HepG2 (cell line): Measurements from ENCODE around the gene CCDC106. TPM values are rescaled to one million over a fixed set of nuclear protein-coding genes. Genes with fewer than 3 reads are reported as not detected.

Experiments used
- ATAC-seq: fragments of 200-7000 bp; cut with Tn5 transposase; 3 replicates; pipeline ENCODE4 v1.9.1; 2020; ENCODE audit warnings: mild to moderate bottlenecking, moderate library complexity
- BruUV-seq: library from RNA; stranded (reverse); fragments of 400-500 nt; replicated peaks from 2 replicates; lab custom pipeline; 2021; lab: Mats Ljungman, UMichigan
- CTCF ChIA-PET: fragments of 300-600 bp; formaldehyde crosslinking; extraction: SDS; loops from one replicate; lab custom pipeline; 2021; ENCODE audit warnings: low total read pairs, inconsistent platforms, low intra/inter-chr PET ratio; lab: Yijun Ruan, JAX
- POLR2A ChIA-PET: fragments of 350-600 bp; sonication (Branson Sonifier 250); formaldehyde crosslinking; loops from one replicate; lab custom pipeline; 2020; ENCODE audit warnings: antibody characterized with exemption, inconsistent platforms; lab: Yijun Ruan, JAX
- DNase-seq: peaks from one replicate; pipeline ENCODE4 v3.0.0-alpha.2; 2015; ENCODE audit warnings: low spot score
- FAIRE-seq: peaks from 3 replicates; lab custom pipeline; 2011; peaks lifted over from hg19 to GRCh38; lab: Jason Lieb, UNC
- H2AFZ ChIP-seq: one replicate; pipeline ENCODE4 v1.6.1; 2011; ENCODE audit warnings: low read length, inconsistent platforms
- H3K27ac ChIP-seq: fragments of 300-600 bp; 3 replicates; pipeline ENCODE4 v1.8.0; 2011; ENCODE audit warnings: mixed run types, mild to moderate bottlenecking, mixed read lengths, low read length, inconsistent platforms; ENCODE audit not compliant: insufficient read depth; ENCODE audit errors: extremely low read length
- H3K27me3 ChIP-seq, 2 experiments: fragments of 200-600 bp in 1 of 2; 2 replicates in 1 of 2; 3 replicates in 1 of 2; pipeline versions ENCODE4 v1.6.0 to v1.8.0; 2011; ENCODE audit warnings: low read length in 2 of 2, mild to moderate bottlenecking in 2 of 2, moderate library complexity in 2 of 2, inconsistent platforms in 1 of 2; ENCODE audit not compliant: insufficient read depth in 2 of 2, control insufficient read depth in 1 of 2
- H3K36me3 ChIP-seq, 2 experiments: fragments of 200-600 bp in 1 of 2; replicated peaks in 1 of 2; 2 replicates in 1 of 2; 3 replicates in 1 of 2; pipeline versions ENCODE4 v1.5.1 to v1.8.0; 2011; ENCODE audit warnings: low read length in 2 of 2, inconsistent platforms in 1 of 2; ENCODE audit not compliant: insufficient read depth in 2 of 2, control insufficient read depth in 1 of 2
- H3K4me1 ChIP-seq: 2 replicates; pipeline ENCODE4 v1.5.1; 2012; ENCODE audit warnings: low read length, inconsistent platforms; ENCODE audit not compliant: insufficient read depth
- H3K4me2 ChIP-seq: 2 replicates; pipeline ENCODE4 v1.6.0; 2011; ENCODE audit warnings: low read depth, low read length, inconsistent platforms
- H3K4me3 ChIP-seq, 3 experiments: fragments of 200-600 bp in 1 of 3; sonication (generic), shearing (Covaris generic) in 1 of 3; replicated peaks in 1 of 3; 2 replicates each; pipeline ENCODE4 v1.5.1; 2011 to 2016; ENCODE audit warnings: low read length in 3 of 3, inconsistent platforms in 2 of 3, low read depth in 2 of 3, mild to moderate bottlenecking in 2 of 3, control low read depth in 1 of 3, mixed read lengths in 1 of 3; ENCODE audit not compliant: insufficient read depth in 1 of 3
- H3K79me2 ChIP-seq: one replicate; pipeline ENCODE4 v1.6.1; 2011; ENCODE audit warnings: low read length, inconsistent platforms; ENCODE audit not compliant: insufficient read depth
- H3K9ac ChIP-seq: 2 replicates; pipeline ENCODE4 v1.6.0; 2011; ENCODE audit warnings: mild to moderate bottlenecking, low read depth, low read length, inconsistent platforms; ENCODE audit not compliant: insufficient read depth
- H3K9me3 ChIP-seq: 2 replicates; pipeline ENCODE4 v1.5.1; 2012; ENCODE audit warnings: mild to moderate bottlenecking, low read length
- H4K20me1 ChIP-seq: 2 replicates; pipeline ENCODE4 v1.6.0; 2011; ENCODE audit warnings: inconsistent platforms, mild to moderate bottlenecking, low read length, moderate library complexity; ENCODE audit not compliant: insufficient read depth
- AGO1 ChIP-seq: fragments of 200-400 bp; formaldehyde crosslinking; IDR thresholded peaks from 2 replicates; pipeline ENCODE4 v1.6.1; 2017; ENCODE audit warnings: mild to moderate bottlenecking, low read depth, low read length, moderate library complexity; ENCODE audit not compliant: poor library complexity, severe bottlenecking
- AKAP8 ChIP-seq: sonication (generic); formaldehyde crosslinking; IDR thresholded peaks from 2 replicates; pipeline ENCODE4 v1.5.1; 2020; ENCODE audit warnings: mild to moderate bottlenecking, missing genetic modification reagents
- ASH2L ChIP-seq: fragments of 300-600, 200-600 bp; sonication (generic); IDR thresholded peaks from 2 replicates; pipeline ENCODE4 v1.7.0; 2017; ENCODE audit warnings: low read depth, mild to moderate bottlenecking, moderate library complexity, mixed read lengths, low read length; ENCODE audit not compliant: insufficient read length
- BORCS8-MEF2B ChIP-seq: sonication (generic); formaldehyde crosslinking; IDR thresholded peaks from 2 replicates; pipeline ENCODE4 v1.8.0; 2022; ENCODE audit warnings: mild to moderate bottlenecking, missing genetic modification reagents
- GABPA ChIP-seq, 2 experiments: IDR thresholded peaks; 2 replicates each; pipeline ENCODE4 v1.6.1; 2011 to 2016; ENCODE audit warnings: low read depth in 2 of 2, low read length in 1 of 2, missing biosample characterization in 1 of 2, missing genetic modification characterization in 1 of 2
- HMG20A ChIP-seq: IDR thresholded peaks from 2 replicates; pipeline ENCODE4 v1.6.1; 2016; ENCODE audit warnings: borderline replicate concordance
- HNRNPK ChIP-seq: fragments of 200-400 bp; formaldehyde crosslinking; IDR thresholded peaks from 2 replicates; pipeline ENCODE4 v1.6.1; 2018; ENCODE audit warnings: low read length, low read depth, moderate library complexity, mild to moderate bottlenecking; ENCODE audit not compliant: poor library complexity, severe bottlenecking
- LCORL ChIP-seq, 2 experiments: fragments of 450-650 bp in 1 of 2; sonication (generic) in 1 of 2; formaldehyde crosslinking in 1 of 2; IDR thresholded peaks; 2 replicates each; pipeline versions ENCODE4 v1.5.0 to v1.6.1; 2017 to 2020; ENCODE audit warnings: antibody characterized with exemption in 1 of 2, missing genetic modification reagents in 1 of 2
- MAZ ChIP-seq, 2 experiments: sonication (generic) in 1 of 2; formaldehyde crosslinking in 1 of 2; IDR thresholded peaks; 2 replicates each; pipeline versions ENCODE4 v1.5.0 to v1.6.1; 2012 to 2020; ENCODE audit warnings: low read depth in 2 of 2, mild to moderate bottlenecking in 2 of 2, borderline replicate concordance in 1 of 2, improper control_type of control experiment in 1 of 2, low read length in 1 of 2, missing genetic modification reagents in 1 of 2, moderate library complexity in 1 of 2
- NFKBIZ ChIP-seq: IDR thresholded peaks from 2 replicates; pipeline ENCODE4 v1.6.1; 2018; ENCODE audit warnings: missing genetic modification reagents, missing compliant biosample characterization
- PHF5A ChIP-seq: IDR thresholded peaks from one replicate; pipeline ENCODE4 v1.6.1; 2018; ENCODE audit warnings: low read depth, missing genetic modification reagents; ENCODE audit not compliant: unreplicated experiment
- TCF7 ChIP-seq: sonication (generic); IDR thresholded peaks from 2 replicates; pipeline ENCODE4 v1.6.1; 2016; ENCODE audit warnings: antibody characterized with exemption, low read depth
- THYN1 ChIP-seq: sonication (generic); formaldehyde crosslinking; IDR thresholded peaks from 2 replicates; pipeline ENCODE4 v1.8.1; 2023; ENCODE audit warnings: low read depth, mild to moderate bottlenecking, moderate library complexity, missing genetic modification reagents, borderline replicate concordance
- ZBTB42 ChIP-seq: sonication (generic); formaldehyde crosslinking; IDR thresholded peaks from 2 replicates; pipeline ENCODE4 v1.5.0; 2020; ENCODE audit warnings: mild to moderate bottlenecking, missing genetic modification reagents
- ZFP62 ChIP-seq: sonication (generic); formaldehyde crosslinking; IDR thresholded peaks from 2 replicates; pipeline ENCODE4 v1.4.0; 2020; ENCODE audit warnings: missing genetic modification reagents
- ZNF230 ChIP-seq: sonication (generic); formaldehyde crosslinking; IDR thresholded peaks from 2 replicates; pipeline ENCODE4 v1.4.0; 2020; ENCODE audit warnings: mild to moderate bottlenecking, missing genetic modification reagents
- ZNF234 ChIP-seq: sonication (generic); formaldehyde crosslinking; conservative IDR thresholded peaks from 2 replicates; pipeline ENCODE4 v1.5.1; 2020; ENCODE audit warnings: mild to moderate bottlenecking, missing genetic modification reagents
- ZNF558 ChIP-seq: sonication (generic); formaldehyde crosslinking; IDR thresholded peaks from 2 replicates; pipeline ENCODE4 v1.9.0; 2022; ENCODE audit warnings: mild to moderate bottlenecking, missing genetic modification reagents, borderline replicate concordance
- ZNF639 ChIP-seq: conservative IDR thresholded peaks from 2 replicates; pipeline ENCODE4 v1.6.1; 2018; ENCODE audit warnings: missing genetic modification reagents
- WGBS: methylation state at CpG from one replicate; pipeline ENCODE4 v1.1.6; 2017; ENCODE audit warnings: low lambda C conversion rate; 5-methylcytosine and 5-hydroxymethylcytosine counted together
- in situ Hi-C: cut with HindIII; loops from 2 replicates; pipeline ENCODE4 v1.10.0; 2017; ENCODE audit warnings: low pct_unique_long_range_greater_than_20kb; ENCODE audit not compliant: extremely low pct_ligation_motif_present
- intact Hi-C: fragments of 100-400 bp; cut with micrococcal nuclease; formaldehyde crosslinking; loops from one replicate; pipeline ENCODE4 v1.10.0; 2022; ENCODE audit not compliant: unreplicated experiment
- polyA plus RNA-seq, 8 experiments: library from polyadenylated mRNA; depleted of rRNA in 3 of 8; stranded (reverse) in 7 of 8; unstranded in 1 of 8; fragments of >200 nt; fragmentation: Illumina TruSeq in 4 of 8; extraction: Trizol in 4 of 8; gene quantifications; 2 replicates each; pipeline versions ENCODE4 v1.2.1 to v1.2.3, GENCODE V29; 2011 to 2016; ENCODE audit warnings: low read depth in 4 of 8, missing spikeins in 1 of 8, mixed read lengths in 1 of 8; ENCODE audit not compliant: insufficient read depth in 1 of 8
- total RNA-seq, 5 experiments: library from RNA; depleted of rRNA; stranded (reverse); fragments of >200 nt; fragmentation: Illumina TruSeq; extraction: Trizol; gene quantifications; 2 replicates each; pipeline ENCODE4 v1.2.3, GENCODE V29; 2016; ENCODE audit warnings: low read depth in 1 of 5
- TF ChIP-seq, protein P1 (sequence below): IDR thresholded peaks from 2 replicates; pipeline ENCODE4 v1.6.1; 2016; ENCODE audit warnings: missing compliant biosample characterization, missing genetic modification reagents, borderline replicate concordance

Gene CCDC106
- total and polyA plus RNA-seq, 2 of the 13 experiments (the other 11 are each of a cell fraction or from before 2014, with no cell fraction given) = 4.7 to 8.8 TPM

DNA sequence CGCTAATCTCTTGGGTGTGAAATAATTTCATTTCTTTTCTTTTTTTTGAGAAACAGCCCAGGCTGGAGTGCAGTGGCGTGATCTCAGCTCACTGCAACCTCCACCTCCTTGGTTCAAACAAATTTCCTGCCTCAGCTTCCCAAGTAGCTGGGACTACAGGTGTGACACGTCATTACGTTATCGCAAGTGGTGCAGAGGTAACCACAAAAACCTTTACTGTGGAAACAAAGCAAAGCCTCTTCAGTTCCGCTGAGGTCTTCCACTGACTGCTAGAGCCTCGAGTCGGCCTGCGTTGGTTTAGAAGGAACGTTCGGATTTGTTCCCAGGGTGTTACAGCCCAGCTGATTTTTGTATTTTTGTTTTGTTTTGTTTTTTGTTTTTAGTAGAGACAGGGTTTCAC lies 21.7 kb upstream of the CCDC106 start:
- no peak overlapping the region for H3K27ac ChIP-seq
- peaks cover 27% of the 10 kb centered on the region for H3K4me1 ChIP-seq
- peaks cover 4% of the 10 kb centered on the region for H3K79me2 ChIP-seq
- ChIA-PET POLR2A (interaction anchor here (1.3 to 1.4 kb wide), 2 partner anchors 12 to 28 kb away, joined by 4 to 6 read pairs; partner anchors contain the start of gene U2AF2), CTCF (no interaction called here)
- ATAC-seq = no peak
- no peak for TF ChIP-seq ZNF234 (CRISPR knock-in tag)
- no peak for TF ChIP-seq MAZ (IDR thresholded peaks at IDR 0.05; ENCODE audit: borderline replicate concordance, low read depth, low read length)
- TF ChIP-seq MAZ (CRISPR knock-in tag; IDR thresholded peaks at IDR 0.05; ENCODE audit: low read depth) = no peak
- TF ChIP-seq LCORL (IDR thresholded peaks at IDR 0.05) = no peak
- TF ChIP-seq LCORL (CRISPR knock-in tag; IDR thresholded peaks at IDR 0.05) = no peak
- no peak for TF ChIP-seq NFKBIZ (CRISPR knock-in tag)
- TF ChIP-seq, protein P1, sequence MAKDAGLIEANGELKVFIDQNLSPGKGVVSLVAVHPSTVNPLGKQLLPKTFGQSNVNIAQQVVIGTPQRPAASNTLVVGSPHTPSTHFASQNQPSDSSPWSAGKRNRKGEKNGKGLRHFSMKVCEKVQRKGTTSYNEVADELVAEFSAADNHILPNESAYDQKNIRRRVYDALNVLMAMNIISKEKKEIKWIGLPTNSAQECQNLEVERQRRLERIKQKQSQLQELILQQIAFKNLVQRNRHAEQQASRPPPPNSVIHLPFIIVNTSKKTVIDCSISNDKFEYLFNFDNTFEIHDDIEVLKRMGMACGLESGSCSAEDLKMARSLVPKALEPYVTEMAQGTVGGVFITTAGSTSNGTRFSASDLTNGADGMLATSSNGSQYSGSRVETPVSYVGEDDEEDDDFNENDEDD (CRISPR knock-in tag) = no peak
- no peak for TF ChIP-seq HMG20A
- TF ChIP-seq THYN1 (CRISPR knock-in tag) = no peak
- no peak for TF ChIP-seq ZBTB42 (CRISPR knock-in tag)
- TF ChIP-seq GABPA (IDR thresholded peaks at IDR 0.05; ENCODE audit: low read depth, low read length) = no peak
- no peak for TF ChIP-seq GABPA (CRISPR knock-in tag; IDR thresholded peaks at IDR 0.05; ENCODE audit: low read depth)
- no peak for TF ChIP-seq BORCS8-MEF2B (CRISPR knock-in tag)
- no peak for TF ChIP-seq PHF5A (CRISPR knock-in tag)
- no peak for TF ChIP-seq ZNF558 (CRISPR knock-in tag)
- TF ChIP-seq ASH2L = no peak
- TF ChIP-seq TCF7 = no peak
- TF ChIP-seq ZNF639 = no peak
- TF ChIP-seq ZFP62 (CRISPR knock-in tag) = no peak
- no peak for TF ChIP-seq ZNF230 (CRISPR knock-in tag)
- no peak for TF ChIP-seq HNRNPK
- no peak for TF ChIP-seq AGO1
- TF ChIP-seq AKAP8 (CRISPR knock-in tag) = no peak
- FAIRE-seq = no peak
- DNase-seq = no peak
- in situ Hi-C loops (no loop called here), intact Hi-C loops (no loop called here)
- H3K4me2 ChIP-seq = no peak overlapping the region
- no peak overlapping the region for H2AFZ ChIP-seq
- H4K20me1 ChIP-seq = peaks cover 14% of the 10 kb centered on the region; the same call in 1 of the 2 replicates
- H3K27me3 ChIP-seq = no peaks in the 10 kb centered on the region
- WGBS = 74% methylated on average over 11 of the region's 11 CpGs
- H3K4me3 ChIP-seq = no peak overlapping the region
- BruUV-seq = no TSS peak
- no peaks in the 10 kb centered on the region for H3K9me3 ChIP-seq
- 0 out of 5 replicates have a peak, but pooled peaks cover 0 to under 1% of the 10 kb centered on the region in 2 experiments for H3K36me3 ChIP-seq
- no peak overlapping the region for H3K9ac ChIP-seq
